ENCODE data around the gene MYRFL.

- TF ChIP-seq CTCF (conservative IDR thresholded peaks at IDR 0.05) (peak; percentile 49), EZH2 (IDR thresholded peaks at IDR 0.05; ENCODE audit: low read depth) (no peak)
These were observed 160.6 kb downstream of the MYRFL start for GRCh38 chr12:69985656-69986055.
